Measurements from ENCODE around the gene PEX26. TPM values are rescaled to one million over a fixed set of nuclear protein-coding genes. Genes with fewer than 3 reads are reported as not detected.

PEX26 gene
- total and polyA plus RNA-seq, 2 of the 13 experiments (the other 11 are each of a cell fraction or from before 2014, with no cell fraction given): 10.6 to 25.1 TPM

- no peak for TF ChIP-seq PRDM15 (CRISPR knock-in tag; IDR thresholded peaks at IDR 0.05)
- TF ChIP-seq EZH2 (conservative IDR thresholded peaks at IDR 0.05; ENCODE audit: low read depth, low read length): no peak
- TF ChIP-seq KDM3A (CRISPR knock-in tag; IDR thresholded peaks at IDR 0.05; ENCODE audit: low read depth): peak; percentile 71; the same call in 1 of the 2 replicates
- TF ChIP-seq KLF6 (CRISPR knock-in tag; IDR thresholded peaks at IDR 0.05): no peak
- TF ChIP-seq RFXANK (CRISPR knock-in tag; IDR thresholded peaks at IDR 0.05): no peak
- TF ChIP-seq SNAPC5 (CRISPR knock-in tag; IDR thresholded peaks at IDR 0.05; ENCODE audit: borderline replicate concordance): 0 out of 2 replicates have a peak, but pooled peaks have one; percentile 40
- no peak for TF ChIP-seq ZBTB10 (CRISPR knock-in tag; IDR thresholded peaks at IDR 0.05; ENCODE audit: borderline replicate concordance)
- TF ChIP-seq ZNF570 (CRISPR knock-in tag; IDR thresholded peaks at IDR 0.05; ENCODE audit: borderline replicate concordance): no peak
- no peak for TF ChIP-seq REST (IDR thresholded peaks at IDR 0.05; ENCODE audit: borderline replicate concordance in 1 of 2, low read depth in 1 of 2, low read length in 2 of 2)
- TF ChIP-seq EED (CRISPR knock-in tag; IDR thresholded peaks at IDR 0.05): no peak
- TF ChIP-seq TGIF2 (CRISPR knock-in tag; IDR thresholded peaks at IDR 0.05): peak; percentile 40; the same call in 1 of the 2 replicates
- TF ChIP-seq HNF4G (IDR thresholded peaks at IDR 0.05; ENCODE audit: borderline replicate concordance, low read depth, low read length): peak; percentile 84
- peak; percentile 74; the same call in 1 of the 2 replicates for TF ChIP-seq HNF4G (CRISPR knock-in tag; IDR thresholded peaks at IDR 0.05; ENCODE audit: borderline replicate concordance, low read depth)
- no peak for TF ChIP-seq SALL2 (CRISPR knock-in tag; IDR thresholded peaks at IDR 0.05)
- peak; percentile 54 for TF ChIP-seq YY1 (IDR thresholded peaks at IDR 0.05; ENCODE audit: insufficient read depth, insufficient replicate concordance, low read depth, low read length)
- TF ChIP-seq RFX3 (CRISPR knock-in tag; IDR thresholded peaks at IDR 0.05): no peak
- no peak for TF ChIP-seq ZBTB38 (CRISPR knock-in tag; IDR thresholded peaks at IDR 0.05)
- TF ChIP-seq IRF2 (CRISPR knock-in tag; IDR thresholded peaks at IDR 0.05): peak; percentile 59; the same call in 1 of the 2 replicates
- TF ChIP-seq ZNF235 (CRISPR knock-in tag; IDR thresholded peaks at IDR 0.05; ENCODE audit: borderline replicate concordance): no peak
- TF ChIP-seq ZNF761 (CRISPR knock-in tag; conservative IDR thresholded peaks at IDR 0.05): no peak
Measured at GRCh38 chr22:18044548-18045271, 33.1 kb upstream of the PEX26 start (continued).
